IPS DF 4.7 (cell line): ENCODE measurements around the gene NUDCD2.

Experiments used
- DNase-seq: peaks from one replicate; pipeline ENCODE4 v3.0.0-alpha.2; 2013; ENCODE audit warnings: low spot score; ENCODE audit errors: extremely low read depth

NUDCD2 gene, protein sequence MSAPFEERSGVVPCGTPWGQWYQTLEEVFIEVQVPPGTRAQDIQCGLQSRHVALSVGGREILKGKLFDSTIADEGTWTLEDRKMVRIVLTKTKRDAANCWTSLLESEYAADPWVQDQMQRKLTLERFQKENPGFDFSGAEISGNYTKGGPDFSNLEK

GRCh38 chr5:163459819-163460561 lies at the start of gene NUDCD2:
NUDCD2 (minus strand) TSS chr5:163460102; CDS start chr5:163460050, 52 bp downstream.
- peak; percentile 99 for DNase-seq

DNA sequence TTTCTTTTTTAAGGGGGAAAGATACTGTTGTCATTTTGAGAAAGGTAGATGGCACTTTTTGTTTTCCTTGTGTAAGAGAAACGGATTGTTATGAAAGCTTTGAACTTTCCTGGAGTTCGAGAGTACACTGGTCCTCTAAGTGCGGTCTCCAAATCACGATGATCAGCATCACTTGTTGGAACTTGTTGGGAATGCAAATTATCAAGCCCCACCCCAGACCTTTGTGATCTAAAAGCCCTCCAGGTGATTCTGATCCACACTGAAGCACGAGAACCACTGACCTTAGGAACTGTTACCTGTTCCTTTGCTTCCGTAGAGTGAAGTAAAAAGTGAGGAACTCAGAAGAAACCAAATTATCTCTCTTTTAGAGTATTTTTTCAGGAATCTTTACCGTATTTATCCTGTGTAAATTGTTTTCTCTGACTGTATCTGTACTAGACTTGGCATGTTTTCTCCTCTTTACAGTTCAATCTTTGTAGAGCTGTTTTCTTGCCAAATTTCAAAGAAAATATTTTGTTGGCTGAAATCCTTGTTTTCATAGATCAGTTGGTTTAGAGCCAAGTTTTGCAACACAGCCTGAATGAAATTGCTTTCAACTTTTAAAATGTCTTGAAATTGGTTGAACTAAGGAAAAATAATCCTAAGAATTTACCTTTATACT lies 49.5 kb upstream of the NUDCD2 start:
- no peak for DNase-seq

DNA sequence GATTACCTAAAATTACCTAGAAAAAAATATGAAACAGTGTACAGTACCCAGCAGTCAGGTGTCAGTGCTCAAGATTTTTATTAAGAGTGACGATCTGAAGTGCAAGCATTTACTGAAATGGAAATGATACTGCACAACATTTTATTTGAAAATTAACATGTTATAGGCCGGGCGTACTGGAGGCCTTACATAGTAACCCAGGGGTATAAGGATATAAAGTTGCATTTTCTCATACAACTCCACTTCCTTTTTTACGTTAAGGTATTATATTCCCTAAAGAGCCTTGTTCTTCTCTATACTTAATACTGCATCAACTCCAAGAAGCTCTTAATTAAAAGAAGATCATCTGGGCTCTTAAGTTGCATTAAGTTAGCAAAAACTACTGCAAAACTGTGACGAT lies 48.9 kb upstream of the NUDCD2 start:
- DNase-seq: no peak

- no peak for DNase-seq
Observed at GRCh38 chr5:163506726-163507125, 46.8 kb upstream of the NUDCD2 start.

DNA sequence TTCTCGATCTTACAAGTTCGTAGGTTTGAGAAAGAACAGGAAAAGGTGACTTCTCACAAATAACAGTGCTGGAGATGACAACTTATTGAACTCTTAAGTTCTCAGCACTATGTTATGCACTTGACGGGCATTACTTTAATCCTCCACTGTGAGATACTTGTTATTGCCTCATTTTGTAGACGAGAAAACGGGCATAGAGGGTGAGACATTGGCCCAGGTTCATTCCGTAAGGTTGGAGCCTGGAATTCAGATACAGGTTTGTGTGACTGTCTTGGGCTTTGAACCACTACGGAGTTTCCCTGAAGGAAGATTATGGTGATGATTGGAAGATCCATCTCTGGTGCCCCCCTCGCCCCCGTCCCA lies 46.2 kb upstream of the NUDCD2 start:
- no peak for DNase-seq

GRCh38 chr5:163505368-163506094 lies 45.6 kb upstream of the NUDCD2 start, which contains the start of gene MAT2B:
MAT2B (plus strand) TSS chr5:163505619; CDS start chr5:163505687, 68 bp downstream.
- DNase-seq: peak; percentile 69

DNA sequence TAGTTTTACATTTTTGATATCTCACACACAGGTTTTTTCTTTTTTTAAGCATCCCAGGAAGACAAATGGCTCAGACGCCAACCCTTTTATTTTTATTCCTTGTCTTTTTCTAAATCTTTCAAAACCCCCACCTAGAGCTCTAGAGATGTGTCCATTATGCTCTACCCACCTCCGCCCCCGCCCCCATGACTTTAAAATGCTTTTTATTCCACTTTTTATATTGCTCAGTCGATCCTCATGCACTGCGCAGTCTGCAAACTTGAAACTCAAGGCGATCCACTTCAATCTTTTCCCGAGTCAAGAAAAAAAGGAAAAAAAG lies 45.1 kb upstream of the NUDCD2 start:
- no peak for DNase-seq

DNA sequence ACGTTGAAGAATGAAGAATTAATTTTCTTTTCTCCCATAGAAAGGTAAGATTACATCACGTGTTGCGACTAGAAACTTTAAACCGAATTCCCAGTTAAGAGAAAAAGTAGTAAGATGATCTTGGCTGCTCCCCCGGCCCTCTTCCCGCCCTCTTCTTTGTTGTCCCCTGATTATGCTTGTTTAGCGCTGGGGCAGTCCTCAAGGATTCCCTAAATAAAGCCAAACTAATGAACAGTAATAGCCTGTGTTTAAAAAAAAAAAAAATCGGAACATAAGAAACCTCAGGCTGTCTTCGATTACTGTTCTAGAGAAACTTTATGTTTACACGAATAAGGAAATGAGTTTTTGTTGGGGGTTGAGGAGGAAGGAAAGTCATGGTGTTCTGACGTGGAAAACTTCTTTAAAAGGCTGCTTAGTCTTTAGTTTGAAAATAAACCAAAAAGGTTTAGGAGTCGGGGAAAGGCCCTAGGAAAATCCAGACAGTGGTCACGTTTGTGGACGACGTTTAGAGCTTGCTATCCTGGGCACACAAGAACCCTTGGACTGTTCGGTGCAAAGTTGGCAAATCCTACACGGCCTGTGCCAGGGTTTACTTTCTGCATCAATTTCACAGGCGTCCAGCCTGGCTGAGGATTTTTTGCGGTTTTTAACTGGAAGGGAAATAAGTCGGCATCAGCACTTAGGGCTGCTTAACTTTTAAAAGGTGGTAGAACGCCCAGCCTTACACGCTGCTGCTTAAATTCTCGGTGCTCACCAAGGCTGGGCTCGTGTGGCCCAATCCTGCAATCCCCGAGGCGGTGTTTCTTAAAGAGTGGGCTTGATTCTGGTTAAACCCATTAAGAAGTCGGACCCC lies 44.4 kb upstream of the NUDCD2 start:
- DNase-seq: no peak

DNA sequence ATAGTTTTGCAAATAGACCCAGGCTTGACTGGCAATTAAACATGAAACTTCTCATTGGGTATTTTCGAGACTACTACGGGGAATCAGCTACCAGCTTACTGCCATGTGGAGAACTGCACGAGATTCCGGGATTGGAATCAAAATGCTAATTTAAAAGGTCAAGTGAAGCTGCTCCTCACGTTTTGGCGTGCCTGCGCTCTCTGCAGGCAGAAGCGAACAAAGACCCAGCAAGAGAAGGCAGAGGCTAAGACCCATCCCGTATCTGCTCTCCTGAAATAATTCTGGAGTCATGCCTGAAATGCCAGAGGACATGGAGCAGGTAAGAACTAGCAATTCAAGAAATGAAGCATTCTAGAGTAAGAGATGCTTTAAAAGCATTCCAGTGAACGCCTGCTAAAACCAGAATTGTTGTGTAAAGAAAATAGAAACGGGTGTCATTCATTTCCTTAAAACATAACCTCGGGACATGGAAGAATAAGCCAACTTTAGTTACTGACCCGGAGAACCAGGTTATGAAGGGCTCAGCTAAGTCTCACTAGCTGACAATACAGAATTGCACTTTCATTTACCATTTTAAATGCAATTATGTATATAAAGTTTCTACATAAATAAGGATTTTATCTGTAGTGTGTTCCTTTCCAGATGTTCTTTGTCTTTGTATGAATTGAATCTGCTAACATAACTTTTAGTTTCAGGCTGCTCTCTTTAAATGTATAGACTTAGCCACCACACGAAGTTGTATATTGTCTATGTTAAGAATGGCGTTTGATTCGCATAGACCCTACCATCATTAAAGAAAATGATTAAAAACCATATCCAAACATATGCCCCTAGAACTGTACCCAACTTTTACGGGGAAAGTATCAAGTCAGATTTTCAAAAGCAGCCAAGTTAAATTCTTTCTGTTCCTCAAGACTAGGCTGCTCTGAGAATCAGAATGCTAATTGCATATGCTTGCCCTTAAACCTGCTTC lies 43.5 kb upstream of the NUDCD2 start:
- DNase-seq: peak; percentile 94

DNA sequence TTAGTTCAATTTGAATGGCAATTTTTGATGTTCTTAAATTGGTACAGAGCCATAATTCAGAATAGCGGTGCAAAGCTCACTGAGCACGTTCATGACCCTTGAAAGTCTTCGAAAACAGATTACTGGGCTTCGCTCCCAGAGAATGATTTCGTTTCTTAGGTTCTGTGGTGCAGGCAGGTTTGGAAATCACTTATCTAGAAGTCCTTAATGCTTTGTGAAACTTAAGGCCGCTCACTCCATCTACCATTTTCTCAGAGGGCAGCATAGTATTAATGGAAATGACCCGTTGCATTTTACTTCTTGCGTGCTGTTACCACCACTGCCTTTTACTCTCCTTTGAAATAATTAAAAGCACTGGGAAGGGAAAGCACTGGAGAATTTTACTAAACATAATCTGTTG lies 42.6 kb upstream of the NUDCD2 start:
- DNase-seq: no peak

- DNase-seq: no peak
Observed at GRCh38 chr5:163498886-163499285, 39.0 kb upstream of the NUDCD2 start.

DNA sequence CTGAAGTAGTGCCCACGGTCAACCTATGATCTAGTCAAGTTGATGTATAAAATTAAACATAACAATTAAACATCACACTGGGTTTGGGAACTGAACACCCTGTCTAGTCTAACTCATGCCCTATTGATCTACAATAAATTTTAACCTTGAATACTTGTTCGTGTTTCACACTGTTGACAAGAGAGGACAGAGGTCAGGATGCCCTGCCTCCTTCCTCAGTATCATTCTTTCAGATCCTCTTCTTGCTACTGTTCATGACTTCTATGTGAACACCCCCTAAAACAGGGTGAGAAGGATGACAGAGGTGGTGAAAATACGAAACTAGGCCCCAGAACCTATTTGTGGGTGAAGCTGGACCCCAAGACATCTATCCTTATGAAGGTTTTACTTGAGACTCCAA lies 37.4 kb upstream of the NUDCD2 start:
- no peak for DNase-seq

DNA sequence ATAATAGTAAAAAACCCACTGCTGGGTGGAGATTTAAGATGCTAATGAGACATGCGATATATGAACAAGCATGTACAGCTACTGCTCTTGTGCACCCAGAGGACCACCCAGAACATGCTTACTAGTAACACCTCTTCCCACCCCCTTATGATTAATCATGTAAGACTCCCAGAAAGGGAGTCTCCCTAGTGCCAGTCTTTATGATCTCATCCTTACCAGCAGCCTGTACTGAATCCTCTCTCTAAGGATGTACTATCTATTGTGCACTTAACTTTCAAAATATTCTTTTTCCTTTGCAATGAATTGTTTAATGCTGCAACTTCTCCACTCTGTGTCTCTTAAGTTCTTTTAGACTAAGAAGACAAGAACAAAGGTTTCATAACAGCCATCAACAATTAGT lies 36.4 kb upstream of the NUDCD2 start:
- DNase-seq: no peak

GRCh38 chr5:163489745-163490075 lies 29.8 kb upstream of the NUDCD2 start:
- no peak for DNase-seq

DNA sequence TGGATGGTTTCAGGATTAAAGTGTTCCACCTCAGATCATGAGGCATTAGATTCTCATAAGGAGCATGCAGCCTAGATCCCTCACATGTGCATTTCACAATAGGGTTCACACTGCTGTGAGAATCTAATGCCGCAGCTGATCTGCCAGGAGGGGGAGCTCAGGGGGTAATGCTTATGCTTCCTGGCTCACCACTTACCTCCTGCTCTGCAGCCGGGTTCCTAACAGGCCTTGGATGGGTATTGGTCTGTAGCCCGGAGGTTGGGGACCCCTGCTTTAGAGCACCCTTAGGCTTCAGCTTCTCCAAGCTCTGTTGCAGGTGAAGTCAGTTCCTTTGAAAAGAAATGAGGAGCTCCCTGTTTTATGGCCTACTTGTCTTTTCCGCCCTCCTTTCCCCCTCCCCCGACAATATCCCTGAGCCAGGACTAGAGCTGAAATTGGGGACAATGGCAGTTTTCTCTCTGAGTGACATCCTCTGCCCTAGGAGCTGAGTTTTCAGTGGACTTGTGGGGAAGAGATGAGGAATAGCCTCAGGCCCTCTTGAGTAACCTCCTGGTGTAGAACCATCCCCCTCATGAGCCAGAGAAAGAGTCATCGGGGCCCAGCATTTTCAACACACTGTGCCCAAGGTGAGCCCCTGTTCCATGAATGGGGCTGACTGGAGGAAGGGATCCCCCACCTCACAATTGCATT lies 29.3 kb upstream of the NUDCD2 start:
- DNase-seq: no peak

DNA sequence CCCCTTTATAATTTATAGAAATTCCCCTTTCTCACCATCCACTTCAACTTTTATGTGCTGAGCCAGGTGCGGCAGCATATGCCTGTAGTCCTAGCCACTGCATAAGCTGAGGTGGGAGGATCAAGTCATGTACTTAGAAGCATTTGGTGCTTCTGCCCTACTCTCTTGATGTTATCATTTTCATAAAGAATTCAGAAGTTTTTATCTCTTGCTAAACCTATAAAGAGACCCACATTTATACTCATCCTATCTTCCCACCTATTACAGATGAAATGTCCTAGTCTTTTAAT lies 19.0 kb upstream of the NUDCD2 start:
- no peak for DNase-seq

DNA sequence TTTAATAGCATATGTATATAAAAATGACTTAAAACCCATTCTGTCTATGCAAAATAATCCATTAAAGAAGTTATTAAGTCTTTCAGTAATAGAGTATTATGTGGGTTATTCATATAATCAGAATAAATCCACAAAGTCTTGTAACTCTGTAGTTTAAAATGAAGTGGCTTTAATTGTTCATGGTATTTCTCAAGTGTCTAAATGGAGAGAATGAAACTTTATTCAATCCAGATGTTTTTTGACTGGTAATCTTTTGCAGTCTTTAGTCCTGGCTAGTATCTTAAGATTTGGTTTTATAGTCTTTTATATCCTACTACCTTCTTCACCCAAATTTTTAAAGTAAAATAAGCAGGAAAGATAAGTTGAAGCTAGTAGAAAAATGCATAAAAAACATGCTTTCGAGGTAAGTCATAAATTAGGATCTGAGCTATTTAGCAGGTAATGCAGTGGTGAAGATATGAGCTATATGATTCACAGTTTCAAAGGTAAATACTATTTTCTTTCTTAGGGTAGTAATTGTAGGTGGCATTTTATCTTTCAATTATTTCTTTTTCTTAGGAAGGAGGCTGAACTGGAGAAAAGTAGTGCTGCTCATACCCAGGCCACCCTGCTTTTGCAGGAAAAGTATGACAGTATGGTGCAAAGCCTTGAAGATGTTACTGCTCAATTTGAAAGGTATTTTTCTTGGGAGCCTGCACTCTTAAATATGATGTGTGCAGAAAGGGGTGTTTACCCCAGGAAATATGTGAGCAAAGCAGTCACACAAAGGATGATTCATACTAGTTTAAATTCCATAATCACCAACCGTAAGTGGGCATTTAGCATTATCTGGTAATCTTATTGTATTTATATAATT lies 18.5 kb upstream of the NUDCD2 start:
- no peak for DNase-seq

DNA sequence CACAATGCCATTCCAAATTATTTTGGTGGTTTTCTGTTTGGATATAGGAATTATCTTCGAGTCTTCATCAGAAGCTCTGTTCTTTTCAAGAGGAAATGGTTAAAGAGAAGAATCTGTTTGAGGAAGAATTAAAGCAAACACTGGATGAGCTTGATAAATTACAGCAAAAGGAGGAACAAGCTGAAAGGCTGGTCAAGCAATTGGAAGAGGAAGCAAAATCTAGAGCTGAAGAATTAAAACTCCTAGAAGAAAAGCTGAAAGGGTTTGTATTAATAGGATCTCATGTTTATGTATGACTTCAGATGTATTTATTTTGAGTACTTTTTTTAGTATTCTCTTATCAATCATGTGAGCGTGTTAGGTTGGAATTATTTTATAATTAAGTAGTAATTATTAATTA lies 15.5 kb upstream of the NUDCD2 start:
- no peak for DNase-seq
